CD4-positive, alpha-beta T cell treated with Interleukin-17A for 1 hour (primary cell): ENCODE data around the gene ZNF625.
A peak's percentile ranks its signal among the peaks of the same experiment; 100 is the strongest.
"Not testable (repeated sequence)": the region's sequence is repeated elsewhere in the genome, so short reads cannot be mapped to it uniquely, and the experiment has no call there.

ENCODE experiments used
- DNase-seq: peaks from one replicate; pipeline ENCODE4 v3.0.0-alpha.2; 2020

ZNF625 gene

GRCh38 chr19:12137221-12137940, 19.2 kb downstream of the ZNF625 start:
- DNase-seq: peak; percentile 54

DNA sequence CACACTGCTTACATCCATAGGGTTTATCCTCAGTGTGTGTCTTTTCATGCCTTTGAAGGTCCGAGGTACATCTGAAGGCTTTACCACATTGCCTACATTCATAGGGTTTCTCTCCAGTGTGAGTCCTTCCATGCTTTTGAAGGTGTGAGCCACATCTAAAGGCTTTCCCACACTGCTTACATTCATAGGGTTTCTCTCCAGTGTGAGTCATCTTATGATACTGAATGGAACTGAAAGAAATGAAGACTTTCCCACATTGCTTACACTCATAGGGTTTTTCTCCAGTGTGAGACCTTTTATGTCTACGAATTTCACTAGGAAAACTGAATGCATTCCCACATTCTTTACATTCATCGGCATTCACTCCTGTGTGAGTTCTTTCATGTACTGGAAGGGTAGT, 23.5 kb downstream of the ZNF625 start:
- no peak for DNase-seq

GRCh38 chr19:12126707-12127106, 29.8 kb downstream of the ZNF625 start:
- DNase-seq: peak; percentile 30

DNA sequence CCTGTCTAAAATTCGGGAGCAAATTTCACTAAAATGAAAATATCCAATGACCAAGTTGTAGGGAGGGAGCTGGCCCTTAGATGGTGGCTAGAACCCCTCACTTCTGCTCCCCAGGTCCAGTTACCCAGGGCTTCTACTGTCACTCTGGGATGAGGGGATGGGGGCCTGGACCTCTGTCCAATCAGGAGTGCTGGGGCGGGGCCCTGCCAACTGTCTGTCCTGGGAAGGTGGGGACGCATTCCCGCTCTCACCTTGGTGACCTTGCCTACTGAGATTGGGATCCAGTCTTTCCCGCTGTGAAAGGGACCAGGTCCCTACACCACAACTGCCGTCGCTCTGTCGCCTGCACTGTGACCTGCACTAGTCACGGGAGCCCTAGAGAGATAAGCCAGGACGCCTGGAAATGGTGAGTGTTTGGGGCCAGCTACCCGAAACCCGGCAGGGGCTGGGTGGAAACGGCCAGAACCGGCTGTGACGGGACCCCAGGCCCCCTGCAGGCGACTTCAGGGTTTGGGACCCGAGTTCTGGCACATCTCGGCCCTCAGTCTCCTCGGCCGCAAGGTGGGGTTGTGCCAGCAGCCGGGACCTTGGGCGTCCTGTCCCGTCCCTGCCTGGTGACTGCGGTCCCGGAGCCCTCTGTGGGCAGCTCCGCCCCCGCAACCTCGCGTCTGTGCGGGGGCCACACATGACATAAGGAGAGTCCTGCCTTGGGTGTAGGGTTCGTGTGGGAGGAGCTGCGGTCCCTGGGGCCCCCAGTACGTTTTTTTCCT, 39.1 kb downstream of the ZNF625 start:
- DNase-seq: no peak

DNA sequence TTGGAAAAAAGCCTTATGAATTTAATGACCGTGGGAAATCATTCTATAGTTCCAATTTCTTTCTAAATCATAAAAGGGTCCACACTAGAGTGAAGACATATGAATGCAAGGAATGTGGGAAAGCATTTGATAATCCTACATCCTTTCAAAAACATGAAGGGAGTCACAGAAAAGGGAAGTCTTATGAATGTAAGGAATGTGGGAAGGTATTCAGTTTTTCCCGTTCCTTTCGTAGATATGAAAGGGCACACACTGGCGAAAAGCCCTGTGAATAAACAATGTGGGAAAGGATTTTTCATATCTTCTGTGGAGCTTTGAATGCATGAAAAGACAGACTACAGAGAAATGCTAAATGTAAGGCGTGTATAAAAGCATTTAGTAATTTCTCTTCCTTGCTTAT, 43.4 kb downstream of the ZNF625 start:
- DNase-seq: no peak

DNA sequence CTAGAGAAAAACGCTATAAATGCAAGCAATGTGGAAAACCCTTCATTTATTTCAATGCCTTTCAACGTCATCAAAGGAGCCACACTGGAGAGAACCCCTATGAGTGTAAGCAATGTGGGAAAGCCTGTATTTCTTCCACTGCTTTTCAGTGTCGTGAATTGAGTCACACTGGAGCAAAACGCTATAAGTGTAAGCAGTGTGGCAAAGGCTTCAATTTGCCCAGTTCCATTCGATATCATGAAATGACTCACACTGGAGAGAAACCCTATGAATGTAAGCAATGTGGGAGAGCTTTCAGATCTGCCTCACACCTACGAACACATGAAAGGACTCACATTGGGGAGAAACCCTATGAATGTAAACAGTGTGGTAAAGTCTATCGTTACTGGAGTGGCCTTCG, 43.8 kb downstream of the ZNF625 start:
- DNase-seq: no peak

DNA sequence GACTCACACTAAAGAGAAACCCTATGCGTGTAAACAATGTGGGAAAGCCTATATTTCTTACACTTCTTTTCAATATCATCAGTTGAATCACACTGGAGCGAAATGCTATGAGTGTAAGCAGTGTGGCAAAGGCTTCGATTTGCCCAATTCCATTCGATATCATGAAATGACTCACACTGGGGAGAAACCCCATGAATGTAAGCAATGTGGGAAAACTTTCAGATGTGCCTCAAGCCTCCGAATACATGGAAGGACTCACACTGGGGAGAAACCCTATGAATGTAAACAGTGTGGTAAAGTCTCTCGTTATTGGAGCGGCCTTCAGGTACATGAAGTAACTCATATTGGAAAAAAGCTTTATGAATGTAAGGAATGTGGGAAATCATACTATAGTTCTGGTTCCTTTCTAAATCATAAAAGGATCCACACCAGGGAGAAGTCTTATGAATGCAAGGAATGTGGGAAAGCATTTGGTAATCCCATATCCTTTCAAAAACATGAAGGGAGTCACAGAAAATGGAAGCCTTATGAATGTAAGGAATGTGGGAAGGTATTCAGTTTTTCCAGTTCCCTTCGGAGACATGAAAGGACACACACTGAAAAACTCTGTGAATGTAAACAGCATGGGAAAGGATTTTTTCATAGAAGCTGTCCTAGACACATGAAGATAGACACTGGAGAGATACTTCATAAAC, 44.4 kb downstream of the ZNF625 start:
- no peak for DNase-seq

GRCh38 chr19:12111176-12111575, 45.4 kb downstream of the ZNF625 start:
- no peak for DNase-seq

- not testable (repeated sequence) for DNase-seq
These were observed 52.6 kb downstream of the ZNF625 start for GRCh38 chr19:12103909-12104308.

DNA sequence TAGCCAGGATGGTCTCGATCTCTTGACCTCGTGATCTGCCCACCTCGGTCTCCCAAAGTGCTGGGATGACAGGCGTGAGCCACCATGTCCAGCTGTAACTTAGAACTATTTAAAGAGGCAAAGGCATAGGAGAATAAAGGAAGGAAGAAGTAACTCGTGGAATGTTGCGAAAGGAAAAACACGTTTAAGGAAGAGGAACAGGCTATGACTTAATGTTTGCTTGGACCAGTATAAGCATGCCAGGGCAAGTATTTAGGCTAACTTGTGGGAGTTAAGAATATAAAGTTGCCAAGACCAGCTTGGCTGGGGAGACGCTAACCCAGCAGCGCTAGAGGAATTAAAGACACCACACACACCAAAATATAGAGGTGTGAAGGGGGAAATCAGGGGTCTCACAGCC, 58.5 kb downstream of the ZNF625 start:
- DNase-seq: no peak

DNA sequence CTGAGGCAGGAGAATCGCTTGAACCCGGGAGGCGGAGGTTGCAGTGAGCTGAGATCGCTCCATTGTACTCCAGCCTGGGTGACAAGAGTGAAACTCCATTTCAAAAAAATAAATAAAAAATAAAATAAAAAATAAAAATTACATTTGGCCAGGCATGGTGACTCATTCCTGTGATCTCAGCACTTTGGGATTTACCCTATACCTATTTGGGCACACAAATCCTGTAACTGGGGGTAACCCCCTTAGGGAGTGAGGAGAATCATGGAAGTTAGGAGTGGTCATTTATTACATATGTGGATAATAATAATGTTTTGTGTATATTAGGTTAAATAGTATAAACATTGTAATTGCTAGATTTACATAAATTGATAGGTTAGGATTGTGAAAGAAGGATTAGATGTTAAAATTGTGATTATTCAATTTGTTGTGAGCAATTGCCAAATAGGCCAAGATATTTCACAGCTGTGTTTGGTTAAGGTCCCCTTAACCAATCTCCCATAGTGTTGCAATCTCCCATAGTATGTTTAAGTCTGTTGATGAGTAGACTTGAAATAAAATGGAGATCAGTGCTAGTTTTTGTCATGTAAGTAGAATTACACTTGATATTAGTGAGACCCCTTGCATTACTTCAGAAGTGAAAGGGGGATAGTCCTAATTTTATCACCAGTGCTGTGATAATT, 61.3 kb downstream of the ZNF625 start:
- DNase-seq: no peak
